DMS153 treated with DMSO at 0.1 percent for 48 hours (cell line): Measurements from ENCODE around the gene DNAH5.
"Not testable (repeated sequence)": the region's sequence is repeated elsewhere in the genome, so short reads cannot be mapped to it uniquely, and the experiment has no call there.

ENCODE experiments used
- DNase-seq: peaks from one replicate; lab custom pipeline; 2025; ENCODE audit not compliant: unreplicated experiment; lab: John Stamatoyannopoulos, UW

DNAH5 gene

GRCh38 chr5:13833440-13833839, 111.0 kb downstream of the DNAH5 start:
- DNase-seq, result no peak

GRCh38 chr5:13831351-13831750, 113.1 kb downstream of the DNAH5 start:
- no peak for DNase-seq

- no peak for DNase-seq
Observed at GRCh38 chr5:13830536-13830935, 114.0 kb downstream of the DNAH5 start.

GRCh38 chr5:13821366-13821765, 123.1 kb downstream of the DNAH5 start:
- no peak for DNase-seq

GRCh38 chr5:13816126-13816525, 128.4 kb downstream of the DNAH5 start:
- DNase-seq, result no peak

- no peak for DNase-seq
Observed at GRCh38 chr5:13814301-13814700, 130.2 kb downstream of the DNAH5 start.

GRCh38 chr5:13809921-13810320, 134.6 kb downstream of the DNAH5 start:
- no peak for DNase-seq

- no peak for DNase-seq
Observed at GRCh38 chr5:13804336-13804735, 140.2 kb downstream of the DNAH5 start.

- DNase-seq, result not testable (repeated sequence)
Observed at GRCh38 chr5:13798569-13798968, 145.9 kb downstream of the DNAH5 start.

- DNase-seq, result no peak
Observed at GRCh38 chr5:13785781-13786415, 158.6 kb downstream of the DNAH5 start.

- DNase-seq, result no peak
Observed at GRCh38 chr5:13783726-13784125, 160.8 kb downstream of the DNAH5 start.

- DNase-seq, result no peak
Observed at GRCh38 chr5:13780081-13780480, 164.4 kb downstream of the DNAH5 start.

- DNase-seq, result no peak
Observed at GRCh38 chr5:13773649-13774048, 170.8 kb downstream of the DNAH5 start.

GRCh38 chr5:13771011-13771571, 173.4 kb downstream of the DNAH5 start:
- DNase-seq, result no peak

GRCh38 chr5:13766236-13766635, 178.3 kb downstream of the DNAH5 start:
- no peak for DNase-seq

GRCh38 chr5:13763719-13764118, 180.8 kb downstream of the DNAH5 start:
- no peak for DNase-seq

- DNase-seq, result no peak
Observed at GRCh38 chr5:13749766-13750165, 194.7 kb downstream of the DNAH5 start.

- DNase-seq, result no peak
Observed at GRCh38 chr5:13746026-13746425, 198.5 kb downstream of the DNAH5 start.

- DNase-seq, result no peak
Observed at GRCh38 chr5:13745508-13745907, 199.0 kb downstream of the DNAH5 start.

- no peak for DNase-seq
Observed at GRCh38 chr5:13740471-13740870, 204.0 kb downstream of the DNAH5 start.

GRCh38 chr5:13739479-13739878, 205.0 kb downstream of the DNAH5 start:
- no peak for DNase-seq

- DNase-seq, result no peak
Observed at GRCh38 chr5:13735691-13736090, 208.8 kb downstream of the DNAH5 start.

- DNase-seq, result no peak
Observed at GRCh38 chr5:13731121-13731628, 213.3 kb downstream of the DNAH5 start.
